GM19025 (cell line): ENCODE measurements around the gene DHX58.

Source experiments
- ATAC-seq: cut with Tn5 transposase; IDR thresholded peaks from one replicate; pipeline ENCODE4 v1.9.1; 2021; ENCODE audit warnings: mild to moderate bottlenecking, low read depth, moderate library complexity; ENCODE audit not compliant: unreplicated experiment

Gene DHX58

GRCh38 chr17:42130310-42130936 is 17.9 kb upstream of the DHX58 start:
- ATAC-seq = no peak

GRCh38 chr17:42129109-42129837 is 16.8 kb upstream of the DHX58 start:
- no peak for ATAC-seq

- ATAC-seq = no peak
Observed at GRCh38 chr17:42127414-42127813, 14.9 kb upstream of the DHX58 start.

- ATAC-seq = no peak
Observed at GRCh38 chr17:42126836-42127235, 14.3 kb upstream of the DHX58 start.

- ATAC-seq = no peak
Observed at GRCh38 chr17:42125565-42125964, 13.1 kb upstream of the DHX58 start.

GRCh38 chr17:42124256-42124655 is 11.7 kb upstream of the DHX58 start:
- ATAC-seq = no peak

- ATAC-seq = no peak
Observed at GRCh38 chr17:42122371-42123303, 10.1 kb upstream of the DHX58 start, which contains the start of gene HSPB9. HSPB9 (plus strand) TSS chr17:42122804; CDS start chr17:42122851, 47 bp downstream.

- peak; percentile 77 for ATAC-seq
Observed at GRCh38 chr17:42120770-42121769, 8.6 kb upstream of the DHX58 start, which contains the start of gene KAT2A. KAT2A (minus strand) TSS chr17:42121367; CDS start chr17:42121304, 63 bp downstream.

- no peak for ATAC-seq
Observed at GRCh38 chr17:42120161-42120769, 7.8 kb upstream of the DHX58 start.

- no peak for ATAC-seq
Observed at GRCh38 chr17:42119301-42119700, 6.8 kb upstream of the DHX58 start.

GRCh38 chr17:42118545-42118944 is 6.0 kb upstream of the DHX58 start:
- no peak for ATAC-seq

- no peak for ATAC-seq
Observed at GRCh38 chr17:42118126-42118510, 5.6 kb upstream of the DHX58 start.

GRCh38 chr17:42117397-42118125 is 5.0 kb upstream of the DHX58 start:
- no peak for ATAC-seq

GRCh38 chr17:42116705-42117396 is 4.3 kb upstream of the DHX58 start:
- ATAC-seq = no peak

GRCh38 chr17:42114118-42114517 is 1.6 kb upstream of the DHX58 start:
- no peak for ATAC-seq

GRCh38 chr17:42113293-42114069 is 967 bp upstream of the DHX58 start:
- ATAC-seq = no peak

GRCh38 chr17:42111871-42112551 is 503 bp downstream of the DHX58 start:
- no peak for ATAC-seq
